GM18517 (cell line): ENCODE results near the gene RPAP3.

Source experiments
- ATAC-seq: cut with Tn5 transposase; IDR thresholded peaks from one replicate; pipeline ENCODE4 v1.9.1; 2021; ENCODE audit warnings: mild to moderate bottlenecking, moderate library complexity; ENCODE audit not compliant: unreplicated experiment

The RPAP3 gene

GRCh38 chr12:47743311-47743860, 37.6 kb upstream of the RPAP3 start:
- ATAC-seq: no peak

DNA sequence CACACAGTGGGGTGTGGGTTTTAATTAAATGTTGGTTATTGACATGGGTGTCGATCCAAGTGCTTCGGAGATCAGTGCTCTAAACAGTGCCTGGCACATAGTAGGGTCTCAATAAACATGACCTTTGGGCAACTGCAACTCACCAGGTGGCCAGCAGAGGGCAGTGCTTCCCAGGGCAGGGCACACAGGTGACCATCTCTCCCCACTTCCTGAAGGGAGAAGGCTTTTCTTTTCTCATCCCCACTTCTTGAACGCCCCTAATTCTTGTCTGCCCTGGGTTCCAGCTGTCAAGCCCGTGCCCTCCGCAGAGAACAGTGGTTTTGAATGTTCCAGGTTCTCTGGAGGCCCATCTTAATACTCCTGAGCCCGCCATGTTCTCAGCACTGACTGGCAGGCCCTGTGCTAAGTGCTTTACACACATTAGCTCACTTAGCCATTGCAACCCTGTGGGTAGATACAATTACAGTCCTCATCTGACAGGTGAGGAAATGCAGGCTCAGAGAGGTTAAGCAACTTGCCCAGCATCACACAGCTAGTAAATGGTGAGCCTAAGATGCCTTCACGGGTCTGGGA, 36.5 kb upstream of the RPAP3 start:
- no peak for ATAC-seq

- ATAC-seq: no peak
Measured at GRCh38 chr12:47741340-47741703, 35.5 kb upstream of the RPAP3 start.

GRCh38 chr12:47740606-47741339, 34.9 kb upstream of the RPAP3 start:
- ATAC-seq: no peak

DNA sequence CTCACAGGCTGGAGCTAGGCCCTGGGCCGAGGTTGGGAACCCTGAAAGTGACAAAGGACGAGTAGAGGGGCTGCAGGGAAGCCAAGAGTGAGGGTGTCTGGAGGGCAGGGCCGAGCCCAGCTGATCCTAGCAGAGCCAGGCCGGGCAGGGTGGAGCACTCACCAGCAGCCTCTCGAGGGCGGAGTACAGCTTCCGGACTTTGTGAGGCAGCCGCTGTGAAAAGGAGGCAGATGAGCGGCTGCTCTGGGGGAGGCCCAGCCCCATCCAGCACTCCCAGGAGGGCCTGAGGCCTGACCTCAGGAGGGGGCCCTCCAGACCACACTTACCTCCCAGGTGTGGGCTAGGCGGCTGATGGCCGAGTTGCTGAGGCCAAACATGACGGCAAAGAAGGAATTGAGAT, 34.1 kb upstream of the RPAP3 start:
- peak; percentile 58 for ATAC-seq

- no peak for ATAC-seq
Measured at GRCh38 chr12:47739297-47739696, 33.5 kb upstream of the RPAP3 start.

DNA sequence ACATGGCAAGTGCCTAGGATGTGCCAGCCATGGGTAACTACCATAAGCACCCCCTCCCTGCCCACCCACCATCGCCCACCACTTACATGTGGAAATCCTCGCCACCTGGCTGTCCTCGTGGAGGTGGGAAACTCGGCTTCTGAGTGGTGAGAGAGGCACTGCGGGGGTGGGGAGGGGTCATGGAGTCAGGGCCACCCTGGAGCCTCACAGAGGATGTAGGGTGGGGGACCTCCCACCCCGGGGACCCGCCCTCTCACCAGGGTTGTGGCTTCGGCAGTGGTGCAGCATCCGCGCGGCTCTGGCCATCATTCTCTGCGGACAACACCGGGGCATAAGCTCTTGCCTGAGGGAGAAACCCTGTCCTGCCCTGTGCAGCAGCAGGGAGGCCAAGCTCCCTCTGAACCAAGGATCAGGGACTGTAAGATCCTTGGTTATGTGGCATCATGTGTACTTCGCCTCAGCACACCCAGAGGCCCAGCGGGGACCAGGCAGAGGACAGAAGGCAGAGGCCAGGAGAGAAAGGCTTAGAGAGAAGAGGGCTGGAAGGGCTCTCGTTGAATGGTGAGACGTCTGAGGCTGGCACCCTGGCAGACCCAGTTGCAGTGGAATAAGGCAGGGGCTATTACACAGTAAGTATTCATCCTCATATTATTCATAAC, 32.2 kb upstream of the RPAP3 start:
- ATAC-seq: no peak

- ATAC-seq: no peak
Measured at GRCh38 chr12:47736877-47737676, 31.2 kb upstream of the RPAP3 start.

- ATAC-seq: no peak
Measured at GRCh38 chr12:47736216-47736615, 30.4 kb upstream of the RPAP3 start.

DNA sequence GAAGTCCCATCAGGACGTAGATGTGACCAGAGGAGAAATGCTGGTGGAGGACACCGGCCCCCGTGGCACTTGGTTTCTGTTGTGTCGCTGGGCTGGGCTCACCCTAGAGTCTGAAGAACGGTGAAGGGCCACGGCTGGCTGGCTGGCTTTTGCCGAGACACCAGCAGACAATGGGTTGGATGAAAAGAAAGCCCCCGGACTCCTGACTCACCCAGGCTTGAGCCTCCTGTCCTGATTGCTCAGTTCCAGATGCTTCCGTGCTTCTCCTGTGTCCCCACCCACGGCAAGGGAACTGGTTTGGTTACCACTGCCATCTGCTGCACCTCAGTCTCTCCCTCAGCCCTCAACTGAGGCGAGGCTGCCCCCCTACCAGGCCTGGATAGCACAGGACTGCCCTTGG, 29.8 kb upstream of the RPAP3 start:
- ATAC-seq: no peak

GRCh38 chr12:47734725-47735480, 29.1 kb upstream of the RPAP3 start:
- ATAC-seq: no peak

- ATAC-seq: no peak
Measured at GRCh38 chr12:47733142-47733541, 27.3 kb upstream of the RPAP3 start.

- ATAC-seq: no peak
Measured at GRCh38 chr12:47732504-47732903, 26.7 kb upstream of the RPAP3 start.

DNA sequence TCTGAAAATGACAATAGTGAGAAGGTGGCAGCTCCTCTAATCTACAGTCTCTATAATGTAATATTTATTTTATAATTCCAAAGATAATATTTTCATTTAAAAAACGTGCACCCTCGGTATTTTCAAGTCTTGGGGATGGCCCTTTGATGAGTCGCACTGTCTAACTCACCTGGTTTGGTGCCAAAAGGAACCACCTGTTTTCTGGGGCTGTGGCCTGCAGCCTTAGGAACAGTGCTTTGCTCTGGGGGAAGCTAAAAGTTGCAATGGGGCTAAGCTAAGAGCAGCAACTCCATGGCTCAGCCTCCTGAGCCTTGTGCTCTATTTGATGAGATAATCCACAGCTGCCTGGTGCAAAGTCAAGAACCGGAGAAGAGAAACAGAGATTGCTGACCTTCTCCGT, 25.9 kb upstream of the RPAP3 start:
- ATAC-seq: no peak

- ATAC-seq: no peak
Measured at GRCh38 chr12:47730341-47730744, 24.5 kb upstream of the RPAP3 start.

GRCh38 chr12:47729233-47729632, 23.4 kb upstream of the RPAP3 start:
- no peak for ATAC-seq

GRCh38 chr12:47725893-47726292, 20.1 kb upstream of the RPAP3 start:
- peak; percentile 92 for ATAC-seq

GRCh38 chr12:47725091-47725772, 19.4 kb upstream of the RPAP3 start, which contains the start of gene ENDOU:
ENDOU (minus strand) TSS chr12:47725490; CDS start chr12:47725413, 77 bp downstream.
- no peak for ATAC-seq

DNA sequence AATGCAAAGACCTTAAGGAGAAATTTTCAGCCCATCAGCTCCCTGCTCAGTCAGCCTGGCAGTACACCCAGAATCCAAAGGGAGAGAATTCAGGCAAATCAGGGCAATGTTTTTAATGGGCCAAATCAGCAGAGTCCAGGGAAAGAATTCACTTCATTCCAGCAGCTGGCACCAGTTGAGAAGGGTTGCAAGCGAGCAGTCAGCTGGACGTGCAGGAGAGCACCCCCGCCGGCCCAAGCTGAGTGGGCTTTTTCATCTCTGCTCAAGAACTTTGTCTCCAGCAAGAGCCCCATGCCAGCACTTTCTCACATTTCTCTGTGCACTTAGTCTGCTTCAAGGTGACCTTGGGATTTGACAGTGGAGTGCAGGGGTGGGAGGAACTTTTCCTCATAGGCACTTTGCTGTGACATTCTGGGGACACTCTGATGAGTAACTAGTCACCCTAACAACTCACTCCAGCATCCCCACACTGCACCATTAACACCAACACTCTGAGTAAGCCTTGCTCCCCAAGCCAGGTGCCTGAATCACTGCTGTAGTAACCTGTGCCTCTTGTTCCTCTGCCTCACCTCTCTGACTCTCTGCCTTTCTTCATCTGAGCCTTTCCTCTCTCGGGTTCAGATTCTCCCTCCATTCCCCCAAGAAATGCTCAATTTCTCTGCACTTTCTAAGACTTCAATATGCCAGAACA, 17.3 kb upstream of the RPAP3 start:
- ATAC-seq: no peak
